GM19395 (cell line): ENCODE measurements around the gene DES.

Experiments used
- ATAC-seq: cut with Tn5 transposase; IDR thresholded peaks from one replicate; pipeline ENCODE4 v1.9.1; 2021; ENCODE audit warnings: mild to moderate bottlenecking, moderate library complexity; ENCODE audit not compliant: unreplicated experiment

Gene DES

DNA sequence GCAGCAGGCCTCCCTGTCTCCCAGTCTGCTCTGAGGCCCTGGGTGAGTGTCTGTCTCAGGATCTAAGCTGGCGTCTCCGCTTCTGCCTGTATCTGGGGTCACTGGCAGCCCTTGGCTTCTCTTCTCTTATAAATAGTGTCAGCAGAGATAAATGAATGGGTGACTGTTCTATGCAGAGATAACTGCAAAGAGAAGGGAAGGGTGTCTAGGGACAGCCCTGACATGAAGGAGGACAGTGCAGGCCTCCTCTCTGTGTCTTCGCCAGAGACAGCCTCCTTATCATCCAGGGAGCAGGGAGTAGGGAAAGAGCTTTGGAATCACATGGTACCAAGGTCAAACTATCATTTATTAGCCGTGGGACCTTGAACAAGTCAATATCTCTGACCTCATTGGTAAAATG lies 52.3 kb downstream of the DES start:
- no peak for ATAC-seq

DNA sequence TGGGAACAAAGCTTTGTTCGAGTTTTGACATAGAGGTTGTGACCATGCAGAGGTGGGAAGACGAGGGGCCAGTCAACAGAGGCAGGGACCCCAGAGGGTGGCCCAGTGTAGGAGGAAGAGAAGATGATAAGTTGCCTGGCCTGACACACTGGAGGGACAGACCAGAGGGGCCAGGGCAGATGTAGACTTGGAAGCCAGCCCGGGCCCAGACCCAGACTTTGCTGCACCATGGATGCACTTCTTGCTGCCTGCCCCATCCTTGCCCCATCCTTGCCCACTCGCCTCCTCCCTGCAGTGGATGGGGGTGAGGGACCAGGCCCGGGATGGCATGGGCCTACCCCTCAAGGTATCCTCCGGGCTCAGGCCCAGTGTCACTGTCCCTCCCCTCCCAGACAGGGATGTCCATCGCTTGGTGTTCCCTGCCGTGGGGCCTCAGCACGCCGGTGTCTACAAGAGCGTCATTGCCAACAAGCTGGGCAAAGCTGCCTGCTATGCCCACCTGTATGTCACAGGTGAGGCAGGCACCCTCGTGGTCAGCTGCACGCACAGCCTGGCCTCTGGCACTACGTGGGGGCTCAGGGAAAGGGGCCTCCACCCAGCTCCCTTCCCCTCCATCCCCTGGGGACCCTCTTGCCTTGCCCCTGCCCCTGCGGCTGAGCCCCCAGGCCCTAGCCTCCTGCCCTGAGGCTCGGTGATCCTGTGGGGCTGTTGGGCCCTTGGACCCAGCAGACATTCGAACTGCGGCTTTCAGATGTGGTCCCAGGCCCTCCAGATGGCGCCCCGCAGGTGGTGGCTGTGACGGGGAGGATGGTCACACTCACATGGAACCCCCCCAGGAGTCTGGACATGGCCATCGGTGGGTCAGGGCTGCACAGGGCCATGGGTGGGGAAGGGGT lies 53.5 kb downstream of the DES start:
- ATAC-seq, result no peak

DNA sequence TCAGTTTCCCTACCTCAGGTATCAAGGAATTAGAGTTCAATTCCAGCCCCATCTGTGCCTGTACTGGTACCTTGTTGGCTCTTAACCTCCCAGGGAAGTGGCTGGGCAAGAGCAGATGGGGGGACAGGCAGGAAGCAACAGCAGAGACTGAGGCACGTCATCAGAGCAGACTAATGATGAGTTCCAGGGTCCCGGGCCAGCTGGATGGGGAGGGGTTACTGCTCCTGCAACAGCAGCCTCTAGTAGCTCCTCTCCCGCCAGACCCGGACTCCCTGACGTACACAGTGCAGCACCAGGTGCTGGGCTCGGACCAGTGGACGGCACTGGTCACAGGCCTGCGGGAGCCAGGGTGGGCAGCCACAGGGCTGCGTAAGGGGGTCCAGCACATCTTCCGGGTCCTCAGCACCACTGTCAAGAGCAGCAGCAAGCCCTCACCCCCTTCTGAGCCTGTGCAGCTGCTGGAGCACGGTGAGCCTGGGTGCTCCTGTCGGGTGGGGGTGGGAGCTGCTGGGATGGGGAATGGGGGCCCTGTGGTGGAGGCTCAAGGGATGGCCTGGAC lies 54.5 kb downstream of the DES start:
- no peak for ATAC-seq

DNA sequence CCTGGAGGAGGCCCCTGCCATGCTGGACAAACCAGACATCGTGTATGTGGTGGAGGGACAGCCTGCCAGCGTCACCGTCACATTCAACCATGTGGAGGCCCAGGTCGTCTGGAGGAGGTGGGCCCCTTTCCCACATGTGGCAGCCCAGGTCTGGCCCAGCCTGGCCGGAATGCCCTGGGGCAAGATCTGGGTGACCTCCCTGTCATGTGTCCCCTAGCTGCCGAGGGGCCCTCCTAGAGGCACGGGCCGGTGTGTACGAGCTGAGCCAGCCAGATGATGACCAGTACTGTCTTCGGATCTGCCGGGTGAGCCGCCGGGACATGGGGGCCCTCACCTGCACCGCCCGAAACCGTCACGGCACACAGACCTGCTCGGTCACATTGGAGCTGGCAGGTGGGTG lies 55.3 kb downstream of the DES start:
- no peak for ATAC-seq

DNA sequence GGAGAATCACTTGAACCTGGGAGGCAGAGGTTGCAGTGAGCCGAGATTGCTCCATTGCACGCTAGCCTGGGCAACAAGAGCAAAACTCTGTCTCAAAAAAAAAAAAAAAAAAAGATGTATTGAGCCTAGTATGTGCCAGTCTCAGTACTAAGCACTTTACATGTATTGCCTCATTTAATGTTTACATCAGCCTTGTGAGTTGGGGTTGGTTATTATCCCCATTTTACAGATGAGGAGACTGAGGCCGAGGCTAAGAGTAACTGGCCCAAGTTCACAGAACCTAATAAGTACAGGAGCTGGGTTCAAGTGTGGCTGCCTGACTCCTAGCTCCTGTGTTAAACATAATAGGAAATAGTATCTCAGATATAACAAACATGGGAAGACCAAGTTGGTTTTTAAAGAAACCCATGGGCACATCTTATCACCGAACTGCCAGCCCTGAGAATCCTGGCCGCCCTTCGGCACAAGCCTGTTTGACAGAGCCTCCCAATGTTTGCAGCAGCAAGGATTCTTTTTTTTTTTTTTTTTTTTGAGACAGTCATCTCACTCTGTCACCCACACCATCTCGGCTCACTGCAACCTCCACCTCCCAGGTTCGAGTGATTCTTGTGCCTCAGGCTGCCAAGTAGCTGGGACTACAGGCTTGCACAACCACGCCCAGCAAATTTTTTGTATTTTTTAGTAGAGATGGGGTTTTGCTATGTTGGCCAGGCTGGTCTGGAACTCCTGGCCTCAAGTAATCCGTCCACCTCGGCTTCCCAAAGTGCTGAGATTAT lies 56.3 kb downstream of the DES start:
- ATAC-seq, result no peak

DNA sequence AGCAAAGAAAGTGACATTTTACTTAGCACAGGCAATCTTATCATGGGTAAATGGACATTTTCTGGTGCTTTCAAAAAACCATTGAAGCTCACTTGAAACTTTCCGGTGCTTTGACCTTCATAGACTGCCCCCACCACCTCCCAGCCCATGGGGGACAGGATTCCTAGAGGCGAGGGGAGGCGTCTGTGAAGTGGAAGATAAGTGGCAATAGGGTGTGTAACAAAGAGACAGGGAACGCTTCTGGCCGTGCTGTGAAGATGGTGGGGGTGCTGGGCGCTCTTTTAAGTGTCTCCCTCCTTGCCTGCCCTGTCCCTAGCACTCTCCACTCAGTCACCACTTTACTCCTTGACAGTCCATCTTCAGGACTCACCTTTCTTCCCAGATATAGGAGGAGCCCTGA lies 57.1 kb downstream of the DES start:
- no peak for ATAC-seq

DNA sequence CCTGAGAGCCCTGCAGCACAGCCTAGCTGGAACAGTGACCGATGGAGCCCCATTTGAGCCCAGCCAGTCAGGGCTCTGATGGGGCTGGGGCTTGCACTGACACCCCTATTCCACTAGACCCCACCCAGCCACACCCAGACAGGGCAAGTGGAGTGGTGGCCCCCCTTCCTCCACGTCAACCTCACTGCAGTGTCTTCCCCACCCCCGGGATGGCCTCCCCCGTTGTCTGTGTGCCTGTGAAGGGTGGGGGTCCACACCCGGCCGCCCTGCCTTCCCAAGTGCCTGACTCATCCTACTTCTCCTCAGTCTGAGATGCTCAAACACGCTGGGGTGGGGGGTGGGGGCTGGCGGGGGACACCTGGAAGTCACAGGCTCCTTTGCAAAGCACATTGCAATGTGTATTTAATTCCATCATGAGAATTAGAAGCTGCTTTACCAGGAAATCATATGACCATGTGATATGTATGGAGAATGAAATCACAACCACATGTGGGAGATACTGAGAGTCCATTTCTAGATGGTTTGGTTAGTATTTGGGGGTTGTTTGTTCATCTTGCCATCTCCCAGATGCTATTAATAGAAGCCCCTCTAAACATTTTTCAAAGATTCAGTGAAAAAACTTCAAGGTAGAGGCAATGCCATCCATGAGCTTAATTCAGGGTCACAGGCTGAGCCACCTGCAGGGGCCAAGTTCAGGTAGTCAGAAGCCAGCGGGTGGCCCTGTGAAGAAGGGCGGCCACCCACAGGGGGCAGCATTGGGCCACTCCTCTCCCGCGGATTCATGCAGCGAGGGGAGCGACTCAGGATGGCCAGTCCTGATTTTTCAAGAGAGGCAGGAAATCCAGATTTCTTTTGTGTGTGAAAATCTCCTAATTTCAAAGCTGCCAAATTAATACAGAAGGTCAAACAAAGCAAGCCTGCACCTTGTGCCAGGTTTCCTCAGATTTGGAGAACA lies 57.8 kb downstream of the DES start:
- no peak for ATAC-seq
